Sigmoid colon (tissue), 7 donors: ENCODE measurements around the gene IGLL1. TPM values are rescaled to one million over a fixed set of nuclear protein-coding genes. Genes with fewer than 3 reads are reported as not detected.

ENCODE experiments used
- DNase-seq: peaks from one replicate; pipeline ENCODE4 v3.0.0-alpha.2; 2019
- H3K27ac ChIP-seq, 4 donors: fragments of 200-600 bp; sonication (generic); one replicate each; pipeline ENCODE4 v1.5.1; 2016 to 2019; ENCODE audit warnings: mild to moderate bottlenecking in 1 of 4
- H3K27me3 ChIP-seq, 3 donors: fragments of 200-600 bp; sonication (generic); one replicate each; pipeline ENCODE4 v1.5.1; 2019; ENCODE audit warnings: mild to moderate bottlenecking in 1 of 3
- H3K36me3 ChIP-seq, 4 donors: fragments of 200-600 bp; sonication (generic); one replicate each; pipeline ENCODE4 v1.5.1; 2016 to 2019
- H3K4me1 ChIP-seq, 4 donors: fragments of 200-600 bp; sonication (generic); one replicate each; pipeline ENCODE4 v1.5.1; 2017 to 2019
- H3K4me3 ChIP-seq, 4 donors: fragments of 200-600 bp; sonication (generic); one replicate each; pipeline ENCODE4 v1.5.1; 2017 to 2019; ENCODE audit warnings: mild to moderate bottlenecking in 2 of 4, moderate library complexity in 1 of 4
- H3K9me3 ChIP-seq, 4 donors: fragments of 200-600 bp in 3 of 4; sonication (generic) in 3 of 4; one replicate each; pipeline versions ENCODE4 v1.5.1 to v1.6.1; 2013 to 2019
- EP300 ChIP-seq, 4 donors: sonication (generic); formaldehyde crosslinking; IDR thresholded peaks; one replicate each; pipeline ENCODE4 v1.6.1; 2017; ENCODE audit warnings: antibody characterized with exemption in 4 of 4
- POLR2A ChIP-seq, 2 donors: fragments of 450-650 bp; IDR thresholded peaks; one replicate each; pipeline ENCODE4 v1.6.1; 2016; ENCODE audit warnings: antibody characterized with exemption in 2 of 2, mild to moderate bottlenecking in 2 of 2, moderate library complexity in 2 of 2
- POLR2AphosphoS5 ChIP-seq, 4 donors: sonication (generic); formaldehyde crosslinking; IDR thresholded peaks; one replicate each; pipeline ENCODE4 v1.6.1; 2017; ENCODE audit warnings: antibody characterized with exemption in 4 of 4
- WGBS, 2 donors: extraction: QIAGEN DNeasy Blood & Tissue Kit; methylation state at CpG; one replicate each; pipeline ENCODE4 v1.1.7; 2013; 5-methylcytosine and 5-hydroxymethylcytosine counted together
- intact Hi-C: fragments of 100-400 bp; cut with DNase I; formaldehyde crosslinking; loops from one replicate; pipeline ENCODE4 v1.15.1; 2023
- polyA plus RNA-seq, 3 donors: library from polyadenylated mRNA; stranded (reverse); fragments of 200-250 nt; gene quantifications; one replicate each; pipeline ENCODE4 v1.2.3, GENCODE V29; 2013
- total RNA-seq, 4 donors: library from RNA; depleted of rRNA; stranded (reverse); fragments of >200 nt; gene quantifications; one replicate each; pipeline ENCODE4 v1.1.0, GENCODE V29; 2016
- TF ChIP-seq, protein P1 (sequence below), 4 experiments: fragments of 450-650 bp in 3 of 4; fragments of 200-600 bp in 1 of 4; IDR thresholded peaks; one replicate each; pipeline ENCODE4 v1.5.1; 2016 to 2019; ENCODE audit warnings: antibody characterized with exemption in 4 of 4, mild to moderate bottlenecking in 3 of 4, moderate library complexity in 2 of 4
- donor health status: healthy with polysubstance abuse.
- donor health status: Bipolar disorder and iron deficiency.
- donor health status: healthy.

The IGLL1 gene
- total and polyA plus RNA-seq, 7 donors: not detected

- no peaks in the 10 kb centered on the region for H3K9me3 ChIP-seq
- H3K4me3 ChIP-seq: no peak overlapping the region
- no peaks in the 10 kb centered on the region for H3K4me1 ChIP-seq
- H3K36me3 ChIP-seq: no peaks in the 10 kb centered on the region
- TF ChIP-seq, protein P1, sequence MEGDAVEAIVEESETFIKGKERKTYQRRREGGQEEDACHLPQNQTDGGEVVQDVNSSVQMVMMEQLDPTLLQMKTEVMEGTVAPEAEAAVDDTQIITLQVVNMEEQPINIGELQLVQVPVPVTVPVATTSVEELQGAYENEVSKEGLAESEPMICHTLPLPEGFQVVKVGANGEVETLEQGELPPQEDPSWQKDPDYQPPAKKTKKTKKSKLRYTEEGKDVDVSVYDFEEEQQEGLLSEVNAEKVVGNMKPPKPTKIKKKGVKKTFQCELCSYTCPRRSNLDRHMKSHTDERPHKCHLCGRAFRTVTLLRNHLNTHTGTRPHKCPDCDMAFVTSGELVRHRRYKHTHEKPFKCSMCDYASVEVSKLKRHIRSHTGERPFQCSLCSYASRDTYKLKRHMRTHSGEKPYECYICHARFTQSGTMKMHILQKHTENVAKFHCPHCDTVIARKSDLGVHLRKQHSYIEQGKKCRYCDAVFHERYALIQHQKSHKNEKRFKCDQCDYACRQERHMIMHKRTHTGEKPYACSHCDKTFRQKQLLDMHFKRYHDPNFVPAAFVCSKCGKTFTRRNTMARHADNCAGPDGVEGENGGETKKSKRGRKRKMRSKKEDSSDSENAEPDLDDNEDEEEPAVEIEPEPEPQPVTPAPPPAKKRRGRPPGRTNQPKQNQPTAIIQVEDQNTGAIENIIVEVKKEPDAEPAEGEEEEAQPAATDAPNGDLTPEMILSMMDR (IDR thresholded peaks at IDR 0.05): no peak
- TF ChIP-seq POLR2A (IDR thresholded peaks at IDR 0.05): no peak
- TF ChIP-seq POLR2AphosphoS5 (IDR thresholded peaks at IDR 0.05): no peak
- TF ChIP-seq EP300 (IDR thresholded peaks at IDR 0.05): no peak
- DNase-seq: no peak
- no peaks in the 10 kb centered on the region for H3K27me3 ChIP-seq
- 50 to 74% methylated on average over 11 of the region's 11 CpGs for WGBS, 2 donors
- intact Hi-C loops: no loop called here
- no peak overlapping the region for H3K27ac ChIP-seq
Observed at GRCh38 chr22:23580576-23581259, 628 bp upstream of the IGLL1 start.

DNA sequence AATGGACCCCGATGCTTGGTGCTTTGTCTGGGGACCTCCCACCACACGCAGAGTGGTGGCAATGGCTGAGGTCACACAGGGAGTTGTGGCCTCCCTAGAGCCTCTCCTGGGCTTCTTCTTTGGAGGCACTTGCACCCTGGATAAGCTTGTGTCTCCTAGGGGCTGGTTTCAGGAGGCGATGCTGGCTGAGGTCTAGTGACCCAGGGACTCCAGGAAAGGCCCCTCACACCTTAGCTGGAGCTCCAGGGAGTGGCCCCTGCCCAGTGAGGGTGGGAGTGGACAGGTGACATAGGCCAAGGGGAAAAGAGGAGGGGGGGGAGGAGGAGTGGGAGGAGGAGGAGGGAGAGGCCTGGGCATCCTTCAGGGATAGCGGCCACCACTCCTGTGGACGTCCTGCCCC is 810 bp downstream of the IGLL1 start:
- H3K4me1 ChIP-seq: no peaks in the 10 kb centered on the region
- H3K27me3 ChIP-seq: no peaks in the 10 kb centered on the region
- DNase-seq: no peak
- 62 to 85% methylated on average over 5 of the region's 5 CpGs for WGBS, 2 donors
- no peak overlapping the region for H3K27ac ChIP-seq
- no peaks in the 10 kb centered on the region for H3K9me3 ChIP-seq
- H3K4me3 ChIP-seq: no peak overlapping the region
- intact Hi-C loops: no loop called here
- no peaks in the 10 kb centered on the region for H3K36me3 ChIP-seq
- TF ChIP-seq, protein P1 (IDR thresholded peaks at IDR 0.05): no peak
- no peak for TF ChIP-seq POLR2A (IDR thresholded peaks at IDR 0.05)
- no peak for TF ChIP-seq POLR2AphosphoS5 (IDR thresholded peaks at IDR 0.05)
- TF ChIP-seq EP300 (IDR thresholded peaks at IDR 0.05): no peak

DNA sequence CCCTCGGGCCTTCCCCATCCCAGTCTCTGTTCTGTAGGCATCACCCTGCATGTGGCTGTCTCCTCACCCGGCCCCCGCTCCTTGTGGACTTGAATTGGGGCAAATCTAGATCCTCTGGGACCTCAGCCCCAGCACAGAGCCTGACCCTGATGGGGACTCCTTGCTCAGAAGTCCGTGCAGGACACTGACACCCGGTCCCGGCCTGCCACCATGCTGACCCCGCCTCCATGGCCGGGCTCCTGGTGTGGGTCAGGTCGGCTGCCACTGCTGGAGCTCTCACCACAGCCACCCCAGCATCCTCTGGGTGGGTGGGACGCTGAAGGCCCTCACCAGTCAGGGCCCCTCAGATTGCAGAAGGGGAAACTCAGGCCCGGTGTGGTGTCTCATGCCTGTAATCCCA is 1.8 kb downstream of the IGLL1 start:
- Histone ChIP-seq H3K9me3 (no peaks in the 10 kb centered on the region), H3K27ac (no peak overlapping the region), H3K27me3 (no peaks in the 10 kb centered on the region), H3K4me1 (no peaks in the 10 kb centered on the region), H3K4me3 (no peak overlapping the region), H3K36me3 (no peaks in the 10 kb centered on the region)
- intact Hi-C loops: no loop called here
- no peak for DNase-seq
- WGBS, 2 donors: 53 to 77% methylated on average over 11 of the region's 11 CpGs
- TF ChIP-seq POLR2A (IDR thresholded peaks at IDR 0.05): no peak
- TF ChIP-seq, protein P1 (IDR thresholded peaks at IDR 0.05): no peak
- no peak for TF ChIP-seq EP300 (IDR thresholded peaks at IDR 0.05)
- TF ChIP-seq POLR2AphosphoS5 (IDR thresholded peaks at IDR 0.05): no peak

GRCh38 chr22:23576681-23577080 is 3.4 kb downstream of the IGLL1 start:
- Histone ChIP-seq H3K27me3 (no peaks in the 10 kb centered on the region), H3K27ac (no peak overlapping the region), H3K9me3 (no peaks in the 10 kb centered on the region), H3K4me1 (no peaks in the 10 kb centered on the region), H3K36me3 (no peaks in the 10 kb centered on the region), H3K4me3 (no peak overlapping the region)
- no peak for DNase-seq
- WGBS, 2 donors: 49 to 64% methylated on average over 5 of the region's 5 CpGs
- intact Hi-C loops: no loop called here
- TF ChIP-seq POLR2A (IDR thresholded peaks at IDR 0.05): no peak
- TF ChIP-seq EP300 (IDR thresholded peaks at IDR 0.05): no peak
- TF ChIP-seq, protein P1 (IDR thresholded peaks at IDR 0.05): no peak
- no peak for TF ChIP-seq POLR2AphosphoS5 (IDR thresholded peaks at IDR 0.05)

DNA sequence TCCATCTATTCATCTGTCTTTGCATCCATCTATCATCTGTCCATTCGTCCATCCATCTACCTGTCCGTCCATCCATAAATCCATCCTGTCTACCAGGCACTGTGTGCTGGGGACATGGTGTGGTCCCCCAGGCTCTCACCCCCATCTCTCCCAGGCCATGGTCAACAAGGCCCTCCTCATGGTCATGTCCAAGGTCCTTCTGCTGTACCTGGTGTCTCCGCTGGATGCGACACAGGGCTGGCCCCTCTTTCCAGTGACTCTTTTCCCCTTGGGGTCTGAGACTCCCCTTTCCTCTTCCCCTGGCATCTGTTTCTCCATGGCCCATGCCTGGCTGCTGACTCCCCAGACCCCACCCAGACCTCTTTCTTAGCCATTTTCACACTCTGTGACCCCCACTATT is 4.5 kb downstream of the IGLL1 start:
- intact Hi-C loops: no loop called here
- Histone ChIP-seq H3K4me1 (no peaks in the 10 kb centered on the region), H3K27ac (no peak overlapping the region), H3K36me3 (no peaks in the 10 kb centered on the region), H3K9me3 (no peaks in the 10 kb centered on the region), H3K4me3 (no peak overlapping the region), H3K27me3 (no peaks in the 10 kb centered on the region)
- 93 to 94% methylated on average over 4 of the region's 4 CpGs for WGBS, 2 donors
- DNase-seq: no peak
- TF ChIP-seq, protein P1 (IDR thresholded peaks at IDR 0.05): no peak
- TF ChIP-seq EP300 (IDR thresholded peaks at IDR 0.05): no peak
- no peak for TF ChIP-seq POLR2AphosphoS5 (IDR thresholded peaks at IDR 0.05)
- no peak for TF ChIP-seq POLR2A (IDR thresholded peaks at IDR 0.05)
